PC-9 (cell line): Measurements from ENCODE around the gene GLRX.

Source experiments
- CTCF ChIP-seq: fragments of 200-600 bp; sonication (generic); conservative IDR thresholded peaks from 2 replicates; pipeline ENCODE4 v1.6.1; 2017; ENCODE audit warnings: mixed run types, antibody characterized with exemption, mild to moderate bottlenecking, moderate library complexity
- EZH2 ChIP-seq: fragments of 200-600 bp; sonication (generic); IDR thresholded peaks from 2 replicates; pipeline ENCODE4 v1.8.0; 2017; ENCODE audit warnings: antibody characterized with exemption, low read depth

GRCh38 chr5:95781101-95781583 is 41.4 kb downstream of the GLRX start:
- TF ChIP-seq CTCF, result peak; percentile 97
- TF ChIP-seq EZH2, result no peak
